NCI-H2227 (cell line): ENCODE results near the gene SLC5A3.
A peak's percentile ranks its signal among the peaks of the same experiment; 100 is the strongest.

Experiments
- DNase-seq: peaks from one replicate; lab custom pipeline; 2025; ENCODE audit not compliant: unreplicated experiment; lab: John Stamatoyannopoulos, UW

The SLC5A3 gene

GRCh38 chr21:34097442-34097841, 24.1 kb downstream of the SLC5A3 start:
- DNase-seq: no peak

GRCh38 chr21:34100337-34100736, 27.0 kb downstream of the SLC5A3 start:
- DNase-seq: no peak

- DNase-seq: no peak
Observed at GRCh38 chr21:34100790-34101189, 27.4 kb downstream of the SLC5A3 start.

GRCh38 chr21:34105947-34106541, 32.7 kb downstream of the SLC5A3 start:
- DNase-seq: no peak

- no peak for DNase-seq
Observed at GRCh38 chr21:34107606-34108005, 34.2 kb downstream of the SLC5A3 start.

GRCh38 chr21:34109075-34109474, 35.7 kb downstream of the SLC5A3 start:
- no peak for DNase-seq

GRCh38 chr21:34110594-34111202, 37.3 kb downstream of the SLC5A3 start:
- DNase-seq: no peak

GRCh38 chr21:34112316-34113033, 39.1 kb downstream of the SLC5A3 start:
- DNase-seq: no peak

GRCh38 chr21:34113842-34114241, 40.5 kb downstream of the SLC5A3 start:
- peak; percentile 7 for DNase-seq

- no peak for DNase-seq
Observed at GRCh38 chr21:34115160-34115559, 41.8 kb downstream of the SLC5A3 start.

GRCh38 chr21:34116569-34116968, 43.2 kb downstream of the SLC5A3 start:
- no peak for DNase-seq

- DNase-seq: no peak
Observed at GRCh38 chr21:34120867-34121266, 47.5 kb downstream of the SLC5A3 start.

GRCh38 chr21:34122047-34122446, 48.7 kb downstream of the SLC5A3 start:
- no peak for DNase-seq
